IMR-90 (cell line): Measurements from ENCODE around the gene MSI2. TPM values are rescaled to one million over a fixed set of nuclear protein-coding genes. Genes with fewer than 3 reads are reported as not detected.

Experiments
- ATAC-seq: fragments of 200-7000 bp; cut with Tn5 transposase; 2 replicates; pipeline ENCODE4 v1.9.1; 2020; ENCODE audit warnings: low read depth, mild to moderate bottlenecking, moderate library complexity
- BruUV-seq: library from RNA; stranded (reverse); fragments of 400-500 nt; replicated peaks from 2 replicates; lab custom pipeline; 2021; lab: Mats Ljungman, UMichigan
- CTCF ChIA-PET: fragments of 300-600 bp; formaldehyde crosslinking; extraction: SDS; loops from one replicate; lab custom pipeline; 2021; ENCODE audit warnings: antibody characterized with exemption; lab: Yijun Ruan, JAX
- POLR2A ChIA-PET: fragments of 300-600 bp; sonication (Branson Sonifier 250); formaldehyde crosslinking; loops from one replicate; lab custom pipeline; 2022; ENCODE audit warnings: antibody characterized with exemption; ENCODE audit not compliant: unreplicated experiment; lab: Charles Lee
- DNase-seq: peaks from one replicate; pipeline ENCODE4 v3.0.0; 2013
- H2AFZ ChIP-seq: replicated peaks from 2 replicates; pipeline ENCODE3; 2013; ENCODE audit warnings: low read length, mild to moderate bottlenecking; ENCODE audit not compliant: poor library complexity
- H2AK5ac ChIP-seq: 2 replicates; pipeline ENCODE4 v1.6.1; 2013; ENCODE audit warnings: low read depth, low read length, inconsistent platforms
- H2AK9ac ChIP-seq: replicated peaks from 2 replicates; pipeline ENCODE3; 2013; ENCODE audit warnings: mild to moderate bottlenecking, low read depth, low read length, moderate library complexity; ENCODE audit not compliant: poor library complexity
- H2BK120ac ChIP-seq: 2 replicates; pipeline ENCODE4 v1.6.1; 2013; ENCODE audit warnings: low read depth, low read length, inconsistent platforms
- H2BK15ac ChIP-seq: 3 replicates; pipeline ENCODE4 v1.6.1; 2013; ENCODE audit warnings: low read depth, low read length, inconsistent platforms
- H2BK20ac ChIP-seq: 2 replicates; pipeline ENCODE4 v1.6.1; 2013; ENCODE audit warnings: low read depth, mild to moderate bottlenecking, inconsistent platforms, low read length, moderate library complexity
- H2BK5ac ChIP-seq: 2 replicates; pipeline ENCODE4 v1.6.1; 2013; ENCODE audit warnings: mild to moderate bottlenecking, low read depth, low read length, inconsistent platforms; ENCODE audit not compliant: poor library complexity, severe bottlenecking
- H3K14ac ChIP-seq: replicated peaks from 2 replicates; pipeline ENCODE4 v1.6.1; 2013; ENCODE audit warnings: low read depth, low read length, inconsistent platforms
- H3K18ac ChIP-seq: 2 replicates; pipeline ENCODE4 v1.6.1; 2013; ENCODE audit warnings: low read depth, low read length, control low read depth
- H3K23ac ChIP-seq: 2 replicates; pipeline ENCODE4 v1.6.1; 2013; ENCODE audit warnings: low read depth, low read length, inconsistent platforms
- H3K27ac ChIP-seq: 2 replicates; pipeline ENCODE4 v1.5.1; 2013; ENCODE audit warnings: mild to moderate bottlenecking, control low read depth, low read length; ENCODE audit not compliant: insufficient read depth
- H3K27me3 ChIP-seq: 2 replicates; pipeline ENCODE4 v1.6.1; 2013; ENCODE audit warnings: low read length; ENCODE audit not compliant: control insufficient read depth, insufficient read depth
- H3K36me3 ChIP-seq: 2 replicates; pipeline ENCODE4 v1.6.1; 2013; ENCODE audit warnings: low read length, mixed read lengths; ENCODE audit not compliant: control insufficient read depth, insufficient read depth
- H3K4ac ChIP-seq: 2 replicates; pipeline ENCODE4 v1.6.1; 2013; ENCODE audit warnings: low read depth, low read length, inconsistent platforms
- H3K4me1 ChIP-seq: 2 replicates; pipeline ENCODE4 v1.6.1; 2013; ENCODE audit warnings: low read length, mixed read lengths; ENCODE audit not compliant: control insufficient read depth, insufficient read depth
- H3K4me2 ChIP-seq: 2 replicates; pipeline ENCODE4 v1.6.1; 2013; ENCODE audit warnings: low read depth, mild to moderate bottlenecking, control low read depth, low read length, moderate library complexity
- H3K4me3 ChIP-seq: 2 replicates; pipeline ENCODE4 v1.5.1; 2013; ENCODE audit warnings: low read depth, mild to moderate bottlenecking, control low read depth, low read length, moderate library complexity; ENCODE audit not compliant: insufficient read depth
- H3K56ac ChIP-seq: 2 replicates; pipeline ENCODE4 v1.6.1; 2013; ENCODE audit warnings: low read length, inconsistent platforms; ENCODE audit not compliant: insufficient read depth; ENCODE audit errors: extremely low read depth
- H3K79me1 ChIP-seq, 2 experiments: 2 replicates each; pipeline ENCODE4 v1.6.1; 2013; ENCODE audit warnings: low read length in 2 of 2, inconsistent platforms in 1 of 2, low read depth in 1 of 2
- H3K9ac ChIP-seq: 2 replicates; pipeline ENCODE4 v1.6.1; 2013; ENCODE audit warnings: low read depth, low read length, control low read depth
- H3K9me1 ChIP-seq: 2 replicates; pipeline ENCODE4 v1.6.1; 2013; ENCODE audit warnings: low read length, inconsistent platforms; ENCODE audit not compliant: insufficient read depth
- H3K9me3 ChIP-seq: 2 replicates; pipeline ENCODE4 v1.6.1; 2013; ENCODE audit warnings: low read length; ENCODE audit not compliant: control insufficient read depth, insufficient read depth
- H4K20me1 ChIP-seq: 2 replicates; pipeline ENCODE4 v1.6.1; 2013; ENCODE audit warnings: low read length, inconsistent platforms; ENCODE audit not compliant: insufficient read depth
- H4K5ac ChIP-seq: 2 replicates; pipeline ENCODE4 v1.6.1; 2013; ENCODE audit warnings: mild to moderate bottlenecking, low read depth, low read length, control low read depth
- H4K8ac ChIP-seq, 2 experiments: 2 replicates each; pipeline ENCODE4 v1.6.1; 2013; ENCODE audit warnings: low read depth in 2 of 2, low read length in 2 of 2, control low read depth in 1 of 2, inconsistent platforms in 1 of 2
- H4K91ac ChIP-seq: 2 replicates; pipeline ENCODE4 v1.6.1; 2013; ENCODE audit warnings: low read depth, low read length, inconsistent platforms; ENCODE audit not compliant: insufficient read depth
- CTCF ChIP-seq: conservative IDR thresholded peaks from 2 replicates; pipeline ENCODE4 v1.5.1; 2012; ENCODE audit warnings: mild to moderate bottlenecking, low read depth, low read length, improper control_type of control experiment
- MAZ ChIP-seq: IDR thresholded peaks from 2 replicates; pipeline ENCODE4 v1.6.1; 2012; ENCODE audit warnings: low read depth, mild to moderate bottlenecking, low read length, improper control_type of control experiment, moderate library complexity, borderline replicate concordance
- MXI1 ChIP-seq: IDR thresholded peaks from 2 replicates; pipeline ENCODE4 v1.6.1; 2012; ENCODE audit warnings: low read depth, mild to moderate bottlenecking, low read length, moderate library complexity, borderline replicate concordance
- NFE2L2 ChIP-seq: fragments of 150-350 bp; IDR thresholded peaks from 2 replicates; pipeline ENCODE4 v1.6.1; 2016; ENCODE audit warnings: low read depth, mild to moderate bottlenecking, low read length
- POLR2A ChIP-seq: IDR thresholded peaks from 2 replicates; pipeline ENCODE4 v1.6.1; 2012; ENCODE audit warnings: mild to moderate bottlenecking, low read depth, low read length
- WGBS, 2 experiments: methylation state at CpG; one replicate each; pipeline versions ENCODE4 v1.1.5 to v1.1.7; 2013; ENCODE audit warnings: missing lambda C conversion rate in 2 of 2; ENCODE audit not compliant: insufficient read length in 1 of 2; ENCODE audit errors: extremely low coverage in 2 of 2; 5-methylcytosine and 5-hydroxymethylcytosine counted together
- dilution Hi-C: fragments of 300-500 bp; cut with HindIII; formaldehyde crosslinking; loops from one replicate; pipeline ENCODE4 v1.14.3; 2018; ENCODE audit warnings: low sequenced_read_pairs; ENCODE audit not compliant: unreplicated experiment
- in situ Hi-C: fragments of 300-500 bp; cut with MboI; formaldehyde crosslinking; loops from 3 replicates; pipeline ENCODE4 v1.14.3; 2019; ENCODE audit warnings: low sequenced_read_pairs, inconsistent platforms, mixed read lengths
- intact Hi-C: fragments of 100-400 bp; cut with micrococcal nuclease; formaldehyde crosslinking; loops from 2 replicates; pipeline ENCODE4 v1.10.0; 2022
- polyA plus RNA-seq, 3 experiments: library from polyadenylated mRNA; depleted of rRNA; stranded (reverse); fragments of >200 nt; gene quantifications; 2 replicates each; pipeline ENCODE4 v1.2.3, GENCODE V29; 2012; ENCODE audit warnings: low replicate concordance in 1 of 3
- total RNA-seq: library from RNA; depleted of rRNA; stranded (reverse); fragments of >200 nt; gene quantifications from 2 replicates; pipeline ENCODE4 v1.2.3, GENCODE V29; 2012

MSI2 gene
- total and polyA plus RNA-seq, 2 of the 4 experiments (the other 2 are of a cell fraction): 13.0 to 16.0 TPM

- no peak for TF ChIP-seq CTCF
Measured at GRCh38 chr17:57365420-57365819, 109.1 kb downstream of the MSI2 start (continued).

GRCh38 chr17:57366177-57366557 lies 109.8 kb downstream of the MSI2 start:
- no peak overlapping the region for H3K56ac ChIP-seq
- dilution Hi-C loops: no loop called here
- BruUV-seq: no TSS peak
- H3K4me2 ChIP-seq: no peak overlapping the region
- no peak overlapping the region for H4K8ac ChIP-seq
- H2BK20ac ChIP-seq: no peak overlapping the region
- no peak overlapping the region for H4K5ac ChIP-seq
- H3K9me1 ChIP-seq: peaks cover 7% of the 10 kb centered on the region
- no peaks in the 10 kb centered on the region for H3K36me3 ChIP-seq
- H4K91ac ChIP-seq: no peak overlapping the region
- TF ChIP-seq MAZ: no peak
- no peak for TF ChIP-seq POLR2A
- no peak for TF ChIP-seq NFE2L2
- TF ChIP-seq CTCF: no peak
- TF ChIP-seq MXI1: no peak
- in situ Hi-C loops: no loop called here
- no peak overlapping the region for H2BK120ac ChIP-seq
- H3K4me3 ChIP-seq: no peak overlapping the region
- no peak overlapping the region for H2BK5ac ChIP-seq
- H3K14ac ChIP-seq: no peak overlapping the region
- H3K4me1 ChIP-seq: peaks cover 13% of the 10 kb centered on the region
- no peak overlapping the region for H2AK5ac ChIP-seq
- H2AFZ ChIP-seq: no peak overlapping the region
- ChIA-PET CTCF (no interaction called here), POLR2A (no interaction called here)
- H3K9ac ChIP-seq: no peak overlapping the region
- intact Hi-C loops: no loop called here
- no peak for DNase-seq
- no peak overlapping the region for H3K27ac ChIP-seq
- no peaks in the 10 kb centered on the region for H4K20me1 ChIP-seq
- no peak overlapping the region for H3K23ac ChIP-seq
- H3K18ac ChIP-seq: no peak overlapping the region
- no CpG with 5 or more reads among the region's 6 CpGs for WGBS, 2 experiments
- no peaks in the 10 kb centered on the region for H3K9me3 ChIP-seq
- H3K27me3 ChIP-seq: no peaks in the 10 kb centered on the region
- peaks cover 8 to 19% of the 10 kb centered on the region in 2 experiments; a peak in 3 of 4 replicates for H3K79me1 ChIP-seq
- no peak overlapping the region for H2BK15ac ChIP-seq
- no peak for ATAC-seq
- no peak overlapping the region for H3K4ac ChIP-seq
- no peak overlapping the region for H2AK9ac ChIP-seq
